Peyer's patch (tissue), 4 donors: Measurements from ENCODE around the gene FCER2. TPM values are rescaled to one million over a fixed set of nuclear protein-coding genes. Genes with fewer than 3 reads are reported as not detected.

ENCODE experiments used
- DNase-seq, 3 donors: peaks; one replicate each; pipeline ENCODE4 v3.0.0-alpha.2; 2017 to 2019
- H3K27ac ChIP-seq, 4 donors: fragments of 200-600 bp; sonication (generic); one replicate each; pipeline ENCODE4 v1.5.1; 2016 to 2019
- H3K27me3 ChIP-seq, 2 donors: fragments of 200-600 bp; sonication (generic); one replicate each; pipeline ENCODE4 v1.5.1; 2019
- H3K36me3 ChIP-seq, 3 donors: fragments of 200-600 bp; sonication (generic); one replicate each; pipeline ENCODE4 v1.5.1; 2016 to 2019
- H3K4me1 ChIP-seq, 4 donors: fragments of 200-600 bp; sonication (generic); one replicate each; pipeline ENCODE4 v1.5.1; 2016 to 2019
- H3K4me3 ChIP-seq, 4 donors: fragments of 200-600 bp; sonication (generic); 1 replicate in 3 of 4; 2 replicates in 1 of 4; pipeline ENCODE4 v1.5.1; 2016 to 2019; ENCODE audit warnings: mild to moderate bottlenecking in 1 of 4
- H3K9me3 ChIP-seq, 4 donors: fragments of 200-600 bp; sonication (generic); one replicate each; pipeline ENCODE4 v1.5.1; 2016 to 2019; ENCODE audit warnings: mild to moderate bottlenecking in 1 of 4
- POLR2A ChIP-seq, 2 donors: fragments of 450-650 bp; IDR thresholded peaks; one replicate each; pipeline ENCODE4 v1.5.1; 2017; ENCODE audit warnings: antibody characterized with exemption in 2 of 2, mild to moderate bottlenecking in 2 of 2, moderate library complexity in 2 of 2
- total RNA-seq, 4 donors: library from RNA; depleted of rRNA; stranded (reverse); fragments of >200 nt; gene quantifications; one replicate each; pipeline ENCODE4 v1.1.0, GENCODE V29; 2016
- TF ChIP-seq, protein P1 (sequence below), 6 experiments: fragments of 450-650 bp in 4 of 6; fragments of 200-600 bp in 2 of 6; sonication (generic) in 1 of 6; IDR thresholded peaks; one replicate each; pipeline ENCODE4 v1.5.1; 2017 to 2019; ENCODE audit warnings: antibody characterized with exemption in 6 of 6, mild to moderate bottlenecking in 3 of 6, moderate library complexity in 1 of 6

FCER2 gene
- total RNA-seq, 4 donors from 2014 or later: 2.0 to 10.7 TPM; not detected in 2

DNA sequence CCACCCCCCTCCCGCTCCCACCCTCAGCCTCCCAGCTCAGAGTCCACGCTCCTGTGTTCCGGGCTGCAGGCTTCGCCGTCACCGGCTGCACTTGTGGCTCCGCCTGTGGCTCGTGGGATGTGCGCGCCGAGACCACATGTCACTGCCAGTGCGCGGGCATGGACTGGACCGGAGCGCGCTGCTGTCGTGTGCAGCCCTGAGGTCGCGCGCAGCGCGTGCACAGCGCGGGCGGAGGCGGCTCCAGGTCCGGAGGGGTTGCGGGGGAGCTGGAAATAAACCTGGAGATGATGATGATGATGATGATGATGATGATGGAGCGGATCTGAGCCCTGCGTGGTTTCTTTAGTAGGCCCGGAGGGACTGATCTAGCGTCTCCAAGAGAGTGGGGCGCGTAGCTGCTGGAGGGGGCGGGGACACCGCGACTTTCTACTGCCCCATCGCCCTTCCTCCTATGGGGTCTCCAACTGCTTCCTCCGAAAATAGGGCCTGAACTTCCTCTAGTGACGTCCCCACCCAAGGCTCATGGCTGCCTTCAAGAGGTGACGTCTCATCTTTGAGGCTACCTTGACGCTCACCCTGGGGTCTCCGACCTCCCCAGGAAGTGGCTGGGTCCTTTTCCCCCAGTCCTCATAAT is 31.7 kb downstream of the FCER2 start:
- no peak for TF ChIP-seq POLR2A (IDR thresholded peaks at IDR 0.05)
- TF ChIP-seq, protein P1, sequence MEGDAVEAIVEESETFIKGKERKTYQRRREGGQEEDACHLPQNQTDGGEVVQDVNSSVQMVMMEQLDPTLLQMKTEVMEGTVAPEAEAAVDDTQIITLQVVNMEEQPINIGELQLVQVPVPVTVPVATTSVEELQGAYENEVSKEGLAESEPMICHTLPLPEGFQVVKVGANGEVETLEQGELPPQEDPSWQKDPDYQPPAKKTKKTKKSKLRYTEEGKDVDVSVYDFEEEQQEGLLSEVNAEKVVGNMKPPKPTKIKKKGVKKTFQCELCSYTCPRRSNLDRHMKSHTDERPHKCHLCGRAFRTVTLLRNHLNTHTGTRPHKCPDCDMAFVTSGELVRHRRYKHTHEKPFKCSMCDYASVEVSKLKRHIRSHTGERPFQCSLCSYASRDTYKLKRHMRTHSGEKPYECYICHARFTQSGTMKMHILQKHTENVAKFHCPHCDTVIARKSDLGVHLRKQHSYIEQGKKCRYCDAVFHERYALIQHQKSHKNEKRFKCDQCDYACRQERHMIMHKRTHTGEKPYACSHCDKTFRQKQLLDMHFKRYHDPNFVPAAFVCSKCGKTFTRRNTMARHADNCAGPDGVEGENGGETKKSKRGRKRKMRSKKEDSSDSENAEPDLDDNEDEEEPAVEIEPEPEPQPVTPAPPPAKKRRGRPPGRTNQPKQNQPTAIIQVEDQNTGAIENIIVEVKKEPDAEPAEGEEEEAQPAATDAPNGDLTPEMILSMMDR (IDR thresholded peaks at IDR 0.05): no peak
- Histone ChIP-seq H3K4me1 (no peaks in the 10 kb centered on the region), H3K27me3 (no peaks in the 10 kb centered on the region), H3K9me3 (no peaks in the 10 kb centered on the region), H3K36me3 (no peaks in the 10 kb centered on the region), H3K27ac (no peak overlapping the region), H3K4me3 (no peak overlapping the region)
- no peak for DNase-seq

GRCh38 chr19:7669641-7670040 is 32.3 kb downstream of the FCER2 start:
- no peak for DNase-seq
- Histone ChIP-seq H3K4me1 (no peaks in the 10 kb centered on the region), H3K36me3 (no peaks in the 10 kb centered on the region), H3K27me3 (no peaks in the 10 kb centered on the region), H3K4me3 (no peak overlapping the region), H3K27ac (no peak overlapping the region), H3K9me3 (no peaks in the 10 kb centered on the region)
- TF ChIP-seq, protein P1 (IDR thresholded peaks at IDR 0.05): no peak
- TF ChIP-seq POLR2A (IDR thresholded peaks at IDR 0.05): no peak

DNA sequence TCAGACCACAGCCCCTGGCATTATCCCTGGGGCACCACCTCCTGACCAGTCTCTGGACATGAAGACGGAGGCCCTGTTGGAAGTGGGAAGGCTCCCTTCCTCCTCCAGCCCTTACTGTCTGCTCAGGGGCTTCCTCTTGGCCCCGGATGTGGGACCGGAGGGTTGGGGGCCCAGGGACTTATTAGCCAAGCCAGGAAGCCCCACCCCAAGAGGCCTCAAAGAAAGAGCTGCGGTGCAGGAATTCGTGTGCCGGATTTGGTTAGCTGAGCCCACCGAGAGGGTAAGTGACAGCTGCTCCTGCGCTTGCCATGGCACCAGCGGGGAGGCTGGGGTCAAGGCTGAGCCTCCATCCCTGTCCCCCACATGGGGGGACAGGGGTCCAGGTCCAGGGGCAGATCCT is 33.1 kb downstream of the FCER2 start, which contains the start of gene RETN:
RETN (plus strand) TSS at position 208 of the 400 bp plus-strand sequence. CDS start 278 bp downstream, outside the sequence.
- Histone ChIP-seq H3K27me3 (no peaks in the 10 kb centered on the region), H3K9me3 (no peaks in the 10 kb centered on the region), H3K27ac (no peak within 1 kb of the TSS), H3K4me3 (no peak within 1 kb of the TSS), H3K4me1 (no peaks in the 10 kb centered on the region), H3K36me3 (no peaks in the 10 kb centered on the region)
- DNase-seq: no peak
- TF ChIP-seq POLR2A (IDR thresholded peaks at IDR 0.05): no peak
- TF ChIP-seq, protein P1 (IDR thresholded peaks at IDR 0.05): no peak

DNA sequence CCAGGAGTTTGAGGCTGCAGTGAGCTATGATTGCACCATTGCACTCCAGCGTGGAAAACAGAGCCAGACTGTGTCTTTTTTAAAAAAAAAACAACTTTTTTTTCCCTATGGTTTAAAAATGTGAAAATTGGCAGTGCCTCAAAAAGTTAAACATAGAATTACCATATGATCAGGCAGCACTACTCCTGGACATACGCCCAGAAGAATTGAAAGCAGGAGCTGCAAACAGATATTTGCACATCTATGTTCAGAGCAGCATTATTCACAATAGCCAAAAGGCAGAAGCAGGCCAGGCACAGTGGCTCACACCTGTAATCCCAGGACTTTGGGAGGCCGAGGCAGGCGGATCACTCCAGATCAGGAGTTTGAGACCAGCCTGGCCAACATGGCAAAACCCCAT is 36.9 kb downstream of the FCER2 start:
- Histone ChIP-seq H3K27ac (no peak overlapping the region), H3K27me3 (no peaks in the 10 kb centered on the region), H3K4me3 (no peak overlapping the region), H3K4me1 (no peaks in the 10 kb centered on the region), H3K9me3 (no peaks in the 10 kb centered on the region), H3K36me3 (no peaks in the 10 kb centered on the region)
- DNase-seq: no peak
- TF ChIP-seq, protein P1 (IDR thresholded peaks at IDR 0.05): no peak
- TF ChIP-seq POLR2A (IDR thresholded peaks at IDR 0.05): no peak

- H3K4me3 ChIP-seq: no peak overlapping the region
- no peaks in the 10 kb centered on the region for H3K36me3 ChIP-seq
- no peak overlapping the region for H3K27ac ChIP-seq
- TF ChIP-seq, protein P1 (IDR thresholded peaks at IDR 0.05): no peak
- TF ChIP-seq POLR2A (IDR thresholded peaks at IDR 0.05): no peak
- no peak for DNase-seq
- H3K27me3 ChIP-seq: no peaks in the 10 kb centered on the region
- H3K4me1 ChIP-seq: no peaks in the 10 kb centered on the region
- no peaks in the 10 kb centered on the region for H3K9me3 ChIP-seq
These were observed 38.2 kb downstream of the FCER2 start for GRCh38 chr19:7663706-7664105.
